ENCODE results near the gene RTTN. TPM values are rescaled to one million over a fixed set of nuclear protein-coding genes. Genes with fewer than 3 reads are reported as not detected.

RTTN gene
- total and polyA plus RNA-seq, 10 of the 15 experiments (the other 5 are each of a cell fraction or from before 2014, with no cell fraction given), result 9.4 to 36.6 (median 15.7) TPM

GRCh38 chr18:70030728-70031127 lies 174.8 kb downstream of the RTTN start:
- Histone ChIP-seq H3K9ac (ENCODE audit: control insufficient read depth, insufficient read depth, low read length) (no peak overlapping the region), H4K20me1 (ENCODE audit: control insufficient read depth, insufficient read depth) (no peaks in the 10 kb centered on the region), H2AFZ (ENCODE audit: control insufficient read depth, low read depth, low read length) (no peak overlapping the region), H3K4me3 (no peak overlapping the region), H3K36me3 (ENCODE audit: control insufficient read depth in 2 of 2, insufficient read depth in 2 of 2, low read length in 1 of 2) (no peaks in the 10 kb centered on the region; a peak in 2 of 4 replicates), H3K4me2 (ENCODE audit: control insufficient read depth, insufficient read depth) (no peak overlapping the region), H3K9me3 (replicated peaks; ENCODE audit: control insufficient read depth, insufficient read depth, low read length) (no peaks in the 10 kb centered on the region; the same call in 1 of the 3 replicates), H3K4me1 (ENCODE audit: control insufficient read depth, insufficient read depth, low read length) (peaks cover 7% of the 10 kb centered on the region; the same call in 1 of the 2 replicates), H3K27me3 (replicated peaks in 1 of 2; ENCODE audit: control insufficient read depth in 2 of 2, insufficient read depth in 2 of 2, low read length in 1 of 2) (no peaks in the 10 kb centered on the region), H3K27ac (ENCODE audit: control insufficient read depth, insufficient read depth) (no peak overlapping the region), H3K79me2 (ENCODE audit: control insufficient read depth, insufficient read depth, low read length) (no peaks in the 10 kb centered on the region; the same call in 1 of the 2 replicates)
- POLR2A ChIA-PET, result interaction anchor here (0.6 kb wide), 1 partner anchor 87 kb away, joined by 5 read pairs; no protein-coding TSS in a partner anchor
- SMC1A ChIA-PET (ENCODE audit: uncharacterized antibody, unreplicated experiment), result interaction anchor here (1.0 to 1.5 kb wide), 2 partner anchors 28 to 40 kb away, joined by 4 read pairs; no protein-coding TSS in a partner anchor
- RAD21 ChIA-PET (ENCODE audit: unreplicated experiment), result interaction anchor here (1.0 kb wide), 1 partner anchor 32 kb away, joined by 3 read pairs; no protein-coding TSS in a partner anchor
- 88% methylated on average over 1 of the region's 1 CpG for WGBS (ENCODE audit: insufficient coverage, insufficient replicate concordance, low lambda C conversion rate, missing lambda C conversion rate)
- DNase-seq (ENCODE audit: low read depth, low spot score) (no peak), ATAC-seq (no peak), FAIRE-seq (no peak)
- in situ Hi-C loops (cut with MboI) (no loop called here), intact Hi-C loops (cut with micrococcal nuclease; ENCODE audit: unreplicated experiment) (no loop called here)
- CTCF ChIA-PET, result interaction anchor here (0.6 to 1.0 kb wide), 2 partner anchors 8 to 274 kb away, joined by 3 read pairs; no protein-coding TSS in a partner anchor
- TF ChIP-seq MTA3 (IDR thresholded peaks at IDR 0.05; ENCODE audit: borderline replicate concordance, low read length), result no peak
- no peak for TF ChIP-seq IRF3 (IDR thresholded peaks at IDR 0.05)
- no peak for TF ChIP-seq ETV6 (conservative IDR thresholded peaks at IDR 0.05 in 1 of 2, IDR thresholded peaks at IDR 0.05 in 1 of 2; ENCODE audit: borderline replicate concordance in 1 of 2, low read depth in 1 of 2)
- TF ChIP-seq TBL1XR1 (IDR thresholded peaks at IDR 0.05; ENCODE audit: low read depth, low read length), result no peak
- no peak for TF ChIP-seq CHD1 (IDR thresholded peaks at IDR 0.05; ENCODE audit: low read depth, low read length)
- no TSS peak for BruUV-seq (replicated peaks)
